KG1 (cell line): ENCODE data around the gene ABCG8.
"Not testable (repeated sequence)": the region's sequence is repeated elsewhere in the genome, so short reads cannot be mapped to it uniquely, and the experiment has no call there.

Source experiments
- DNase-seq: peaks from one replicate; lab custom pipeline; 2025; lab: John Stamatoyannopoulos, UW

Gene ABCG8

DNA sequence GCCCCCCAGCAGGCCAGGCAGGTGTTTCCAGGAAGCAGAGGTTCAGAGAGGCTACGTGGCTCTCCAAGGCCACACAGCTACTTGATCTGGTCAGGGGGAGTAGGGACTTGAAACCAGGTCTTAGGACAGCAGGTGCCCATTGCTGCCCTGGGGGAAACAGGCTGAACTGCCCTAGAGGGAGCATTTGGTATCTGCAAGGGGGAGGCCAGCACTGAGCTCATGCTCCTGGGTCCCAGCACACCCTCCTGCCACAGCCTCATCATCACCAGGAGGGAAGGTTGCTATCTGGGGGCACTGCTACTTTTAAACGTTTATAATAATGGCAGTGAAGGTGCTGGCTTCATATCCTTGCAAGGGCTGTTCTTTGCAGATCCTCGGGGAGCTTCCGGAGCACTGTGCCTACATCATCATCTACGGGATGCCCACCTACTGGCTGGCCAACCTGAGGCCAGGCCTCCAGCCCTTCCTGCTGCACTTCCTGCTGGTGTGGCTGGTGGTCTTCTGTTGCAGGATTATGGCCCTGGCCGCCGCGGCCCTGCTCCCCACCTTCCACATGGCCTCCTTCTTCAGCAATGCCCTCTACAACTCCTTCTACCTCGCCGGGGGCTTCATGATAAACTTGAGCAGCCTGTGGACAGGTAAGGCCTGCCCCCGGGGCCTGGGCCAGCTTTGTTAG lies 36.1 kb downstream of the ABCG8 start:
- DNase-seq: no peak

DNA sequence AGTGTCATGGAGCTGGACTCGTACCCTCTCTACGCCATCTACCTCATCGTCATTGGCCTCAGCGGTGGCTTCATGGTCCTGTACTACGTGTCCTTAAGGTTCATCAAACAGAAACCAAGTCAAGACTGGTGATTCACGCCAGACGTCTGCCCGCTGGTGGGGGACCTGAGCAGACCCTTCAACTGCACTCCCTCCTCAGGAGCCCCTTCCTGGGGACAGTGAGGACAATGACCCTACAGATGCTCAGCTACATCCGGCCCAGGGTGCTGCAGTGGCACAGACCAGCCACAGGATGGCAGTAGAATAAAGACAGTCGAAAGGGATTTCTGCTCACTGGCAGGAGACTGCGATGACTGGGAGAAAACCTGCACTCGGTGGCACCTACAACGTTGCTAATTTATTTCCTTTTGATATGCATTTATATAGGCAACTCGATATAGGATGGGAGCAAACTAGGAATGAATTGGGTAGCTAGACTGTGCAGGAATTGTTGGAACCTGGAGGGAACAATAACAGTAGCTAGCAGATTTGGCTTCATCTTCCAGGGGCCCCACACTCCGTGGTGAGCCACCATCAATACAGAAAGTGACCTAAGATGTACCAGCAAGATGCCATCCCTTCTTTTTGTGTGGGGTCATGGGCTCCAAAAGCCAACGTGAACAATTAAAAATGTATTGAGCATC lies 39.2 kb downstream of the ABCG8 start:
- peak; percentile 24 for DNase-seq

DNA sequence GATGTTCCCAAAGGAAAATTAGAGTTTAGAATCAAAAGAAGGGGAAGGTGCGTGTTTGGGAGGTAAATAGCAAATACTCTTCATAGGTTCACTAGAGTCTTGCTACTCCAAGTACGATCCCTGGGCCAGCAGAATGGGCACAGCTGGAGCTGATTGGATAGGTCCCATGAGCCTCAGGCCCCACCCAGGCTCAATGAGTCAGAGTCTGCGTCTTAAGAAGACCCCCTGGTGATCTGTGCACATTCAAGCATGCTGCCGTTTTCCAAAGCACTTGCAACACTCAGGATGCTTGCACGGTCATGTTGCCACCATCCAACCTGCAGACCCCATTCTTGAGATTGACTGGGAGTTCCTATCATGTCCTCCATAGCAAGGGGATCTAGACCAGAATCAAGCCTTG lies 40.5 kb downstream of the ABCG8 start:
- DNase-seq: no peak

DNA sequence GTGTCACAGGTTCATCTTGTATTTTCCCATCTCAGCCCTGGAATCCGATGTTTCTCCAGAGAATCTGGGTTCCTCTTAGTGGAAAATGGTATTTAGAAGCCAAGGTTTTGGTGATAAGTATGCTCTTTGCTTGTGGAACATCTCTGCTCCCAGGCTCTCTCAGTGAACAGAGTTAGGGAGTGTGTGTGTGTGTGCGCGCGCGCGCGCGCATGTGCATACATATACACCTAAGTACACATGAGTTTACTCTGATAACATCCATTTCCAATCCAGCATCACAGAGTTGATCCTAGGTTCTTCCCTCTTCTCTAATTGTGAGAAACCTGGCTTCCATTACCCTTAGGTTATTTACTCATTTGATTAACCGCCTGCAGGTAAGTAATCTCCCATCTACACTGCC lies 41.7 kb downstream of the ABCG8 start:
- no peak for DNase-seq

DNA sequence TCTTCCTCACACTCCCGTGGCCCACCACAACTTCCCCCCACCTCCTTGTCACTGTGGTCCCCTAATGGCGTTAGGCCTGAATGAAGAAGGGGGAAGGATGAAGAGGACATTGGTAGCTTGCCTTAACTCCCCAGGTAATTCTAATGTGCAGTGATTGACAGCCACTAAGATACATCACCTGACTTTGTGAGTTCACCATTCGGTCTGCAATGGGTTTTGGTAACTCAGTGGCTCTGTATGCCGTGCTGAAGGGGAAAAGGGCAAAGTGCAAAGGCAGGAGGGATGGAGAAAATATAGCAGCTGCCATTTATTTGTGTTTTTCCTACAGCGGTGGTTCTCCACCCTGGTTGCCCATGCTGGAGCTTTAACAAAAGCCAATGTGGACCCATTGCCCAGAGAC lies 42.2 kb downstream of the ABCG8 start:
- no peak for DNase-seq

DNA sequence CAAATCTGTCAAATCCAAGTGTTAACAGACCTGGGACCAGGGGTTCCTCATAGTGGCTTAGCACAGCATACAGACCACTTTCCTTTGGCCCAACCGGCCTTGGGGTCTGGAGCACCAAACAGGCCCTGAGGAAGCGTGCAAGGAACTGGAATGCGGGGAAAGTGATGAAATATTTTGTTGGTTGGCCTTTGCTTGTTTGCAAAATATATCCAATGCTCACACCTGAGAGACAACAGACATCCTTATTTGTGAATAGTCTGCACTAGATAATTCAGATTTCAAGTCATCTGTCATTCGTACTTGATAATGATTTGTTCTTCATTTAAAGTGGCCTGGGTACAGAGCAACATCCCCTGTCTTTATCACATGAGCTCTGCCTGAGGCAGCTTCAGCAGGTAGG lies 43.5 kb downstream of the ABCG8 start:
- no peak for DNase-seq

DNA sequence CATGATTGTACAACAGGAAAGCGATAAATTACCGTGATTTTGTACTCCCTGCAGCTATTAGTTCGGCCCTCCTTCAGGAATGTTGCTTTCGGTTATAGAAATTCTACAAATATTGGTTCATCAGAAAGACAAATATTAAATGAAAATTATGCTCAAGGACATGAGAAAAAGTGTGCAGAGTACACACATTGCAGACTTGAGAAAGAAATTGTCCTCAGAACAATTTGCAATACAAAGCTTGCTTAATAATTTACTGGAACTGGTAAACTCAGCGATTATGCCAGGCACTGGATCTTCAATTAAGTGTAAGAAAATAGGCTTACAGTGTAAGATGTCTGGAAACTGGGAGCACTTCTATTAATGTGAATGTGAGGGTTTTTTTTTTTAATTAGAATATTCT lies 45.9 kb downstream of the ABCG8 start:
- DNase-seq: no peak

DNA sequence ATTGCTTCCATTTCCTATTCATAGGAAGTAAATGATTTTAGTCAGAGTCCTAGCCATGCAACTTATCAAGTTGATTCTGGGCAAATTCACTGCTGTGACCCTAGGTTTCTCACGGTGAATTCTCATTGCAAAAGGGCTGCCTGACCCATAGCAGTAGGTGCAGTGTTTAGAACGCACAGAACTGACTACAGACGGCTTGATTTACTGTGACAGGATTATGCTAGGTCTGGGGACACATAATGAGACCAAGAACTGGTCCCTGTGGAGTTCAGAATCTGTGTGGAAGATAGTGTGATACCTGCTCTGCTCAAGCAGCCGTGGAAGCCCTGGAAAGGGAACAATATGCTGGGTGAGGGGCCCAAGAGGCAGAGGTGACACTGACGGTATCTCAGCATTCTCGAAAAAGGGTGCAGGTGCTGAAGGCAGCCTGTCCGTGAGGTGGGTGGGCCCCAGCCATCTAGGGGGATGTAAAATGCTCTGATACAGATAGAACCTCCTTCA lies 46.4 kb downstream of the ABCG8 start:
- no peak for DNase-seq

DNA sequence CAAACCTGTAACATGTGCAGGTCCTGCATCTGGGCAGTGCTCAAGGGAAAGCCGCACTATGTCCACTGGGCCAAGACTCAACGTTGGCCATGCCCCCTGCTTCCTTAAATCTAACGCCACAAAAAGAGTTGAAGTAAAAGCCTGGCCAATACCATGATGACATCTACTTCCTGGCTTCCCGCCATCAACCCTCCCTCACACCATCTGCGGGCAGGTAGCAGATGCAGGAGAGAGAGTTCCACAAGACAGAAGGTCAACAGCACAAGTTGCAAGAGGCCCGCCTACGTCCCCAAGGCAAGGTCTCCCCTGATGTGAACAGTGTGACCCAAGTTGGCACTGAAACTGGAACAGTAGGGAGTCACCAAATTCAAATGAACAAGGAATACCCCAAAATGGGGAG lies 48.4 kb downstream of the ABCG8 start:
- no peak for DNase-seq

DNA sequence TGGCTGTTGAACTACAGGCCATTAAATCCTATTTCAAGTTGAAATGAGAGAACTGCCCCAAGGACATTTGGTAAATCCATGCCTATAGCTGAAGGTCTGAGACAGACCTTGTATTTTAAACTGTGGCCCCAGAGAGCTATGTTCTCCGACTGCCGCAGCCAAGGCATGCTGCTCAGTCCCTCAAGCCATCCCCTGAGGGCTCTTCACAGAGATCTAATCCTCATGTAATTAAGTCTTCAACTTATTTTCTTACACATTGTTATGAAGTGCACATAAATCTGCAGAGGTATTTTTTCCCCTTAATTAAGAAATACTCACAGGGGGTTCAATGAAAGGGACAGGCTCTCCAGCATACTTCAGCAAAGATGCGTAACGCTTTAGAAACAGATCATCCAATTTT lies 50.6 kb downstream of the ABCG8 start:
- no peak for DNase-seq

DNA sequence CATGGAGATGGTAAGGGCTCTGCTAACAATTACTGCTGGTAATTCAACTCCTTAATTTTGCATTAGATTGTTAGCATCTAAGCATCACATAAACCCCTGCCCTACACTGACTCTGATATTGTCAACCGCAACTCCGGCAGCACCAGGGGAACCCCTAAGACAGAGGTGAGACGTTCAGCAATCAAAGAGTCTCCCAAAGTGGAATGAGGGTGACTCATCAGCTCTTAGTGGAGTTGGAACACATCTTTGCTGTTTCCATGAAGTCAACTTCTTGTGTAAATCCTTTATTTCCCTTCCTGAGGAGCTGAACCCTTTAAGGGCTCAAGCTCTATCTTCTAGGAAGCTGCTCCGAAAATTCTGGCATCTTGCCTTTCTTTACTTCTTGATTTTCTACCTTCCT lies 52.1 kb downstream of the ABCG8 start:
- DNase-seq: no peak

DNA sequence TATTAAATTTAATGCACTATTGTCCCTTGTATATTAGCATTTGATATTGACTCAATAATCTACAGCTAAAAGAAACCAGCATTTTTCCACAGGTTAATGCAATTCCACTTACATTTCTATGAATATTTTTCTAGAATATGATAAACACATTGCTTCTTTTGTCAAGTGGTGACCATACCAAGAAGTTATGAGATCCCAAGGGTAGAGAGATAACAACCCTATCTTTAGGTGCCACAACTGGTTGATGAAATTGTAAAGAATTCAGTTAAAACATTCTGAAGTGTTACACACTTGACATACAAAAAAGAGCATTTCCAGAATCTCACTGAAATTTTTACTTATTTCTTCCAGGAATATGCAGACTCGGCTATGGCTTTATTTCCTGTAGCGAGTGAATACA lies 56.0 kb downstream of the ABCG8 start:
- DNase-seq: no peak

DNA sequence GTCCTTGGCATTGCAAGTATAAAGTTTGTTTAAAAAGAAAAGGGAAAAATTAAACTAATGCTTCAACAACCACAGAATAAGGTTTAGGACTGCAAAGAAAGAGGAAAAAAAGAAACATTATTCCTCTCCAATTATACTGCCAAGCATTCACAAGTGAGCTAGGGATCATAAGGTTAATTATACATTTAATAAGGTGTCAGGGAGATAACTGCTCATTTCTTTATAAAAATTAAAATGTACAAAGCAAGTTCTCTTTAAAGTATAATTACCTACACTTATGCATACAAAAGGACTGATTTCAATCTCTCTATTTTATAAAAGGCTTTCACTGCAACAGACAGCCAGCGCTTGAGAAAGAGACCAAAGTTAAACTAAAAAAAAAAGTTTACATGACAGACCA lies 58.1 kb downstream of the ABCG8 start:
- no peak for DNase-seq

DNA sequence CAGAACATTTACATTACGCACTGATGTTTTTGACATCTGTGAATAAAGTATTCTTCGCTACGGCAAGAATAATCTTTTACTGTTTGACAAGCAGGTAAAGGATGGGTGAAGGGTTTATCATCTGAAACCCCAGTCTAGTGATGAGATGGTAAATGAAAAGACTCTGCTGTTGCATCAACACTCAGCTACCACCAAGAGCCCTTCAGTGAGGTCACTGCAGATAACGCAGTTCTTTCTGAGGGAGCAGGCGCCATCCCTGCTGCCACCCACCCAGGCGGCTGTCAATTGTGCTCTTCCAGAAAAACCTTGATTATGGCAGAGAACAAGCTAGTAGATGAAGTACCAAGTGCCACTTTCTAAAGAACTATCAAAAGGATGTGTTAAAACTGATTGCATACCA lies 58.7 kb downstream of the ABCG8 start:
- no peak for DNase-seq

DNA sequence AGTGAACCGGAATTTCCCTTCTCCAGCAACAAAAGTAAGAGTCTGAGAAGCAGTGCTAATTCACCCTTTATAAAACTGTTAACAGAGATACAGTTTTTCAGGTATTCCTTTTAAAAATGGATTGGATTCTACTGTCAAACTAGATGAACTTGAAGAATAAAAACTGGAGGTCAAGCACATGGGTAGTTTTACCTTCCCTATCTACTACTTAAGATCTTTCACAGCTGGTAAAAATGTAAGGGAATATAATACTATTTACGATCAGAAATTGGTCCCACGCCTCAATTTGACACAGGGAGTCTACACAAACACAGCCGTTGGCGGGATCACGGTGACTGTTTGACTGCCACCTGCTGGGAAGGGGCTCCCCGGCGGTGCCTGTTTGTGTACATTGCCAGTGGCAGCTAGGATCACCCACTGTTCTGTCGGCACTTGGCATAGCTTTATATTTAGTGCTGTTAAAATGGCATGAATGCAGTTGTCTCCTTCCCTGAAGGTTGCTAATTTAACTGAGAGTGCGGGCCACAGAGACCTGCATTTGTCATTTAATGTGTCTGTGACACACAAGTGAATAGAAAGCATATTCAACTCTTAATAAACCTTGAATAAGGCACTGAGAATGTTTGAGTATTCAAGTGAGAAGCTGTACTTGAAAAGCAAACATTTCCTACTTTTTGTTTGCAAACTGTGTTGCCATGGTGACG lies 59.5 kb downstream of the ABCG8 start:
- no peak for DNase-seq

DNA sequence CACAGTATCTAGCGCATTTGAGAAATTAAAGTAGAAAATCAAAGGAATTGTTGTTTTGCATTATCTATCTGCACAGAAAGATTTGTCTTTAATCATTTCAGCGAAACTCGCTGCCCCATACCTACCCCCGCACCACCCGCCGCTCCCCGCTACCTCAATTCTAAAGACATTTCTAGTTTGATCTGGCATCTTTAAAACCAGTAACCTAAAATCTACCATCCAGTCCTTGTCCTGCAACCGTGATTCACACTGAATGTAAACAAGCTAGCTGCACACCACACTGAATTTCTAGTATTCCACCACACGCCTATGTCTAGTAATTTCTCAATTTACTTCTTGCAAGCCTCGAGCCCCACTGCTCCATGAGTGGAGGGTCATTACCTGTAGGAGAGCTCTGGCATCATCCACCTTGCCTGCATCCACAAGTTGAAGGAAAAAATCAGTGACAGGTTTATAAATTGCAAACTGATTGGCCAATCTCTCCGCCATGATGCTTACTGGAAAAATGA lies 60.1 kb downstream of the ABCG8 start:
- no peak for DNase-seq

DNA sequence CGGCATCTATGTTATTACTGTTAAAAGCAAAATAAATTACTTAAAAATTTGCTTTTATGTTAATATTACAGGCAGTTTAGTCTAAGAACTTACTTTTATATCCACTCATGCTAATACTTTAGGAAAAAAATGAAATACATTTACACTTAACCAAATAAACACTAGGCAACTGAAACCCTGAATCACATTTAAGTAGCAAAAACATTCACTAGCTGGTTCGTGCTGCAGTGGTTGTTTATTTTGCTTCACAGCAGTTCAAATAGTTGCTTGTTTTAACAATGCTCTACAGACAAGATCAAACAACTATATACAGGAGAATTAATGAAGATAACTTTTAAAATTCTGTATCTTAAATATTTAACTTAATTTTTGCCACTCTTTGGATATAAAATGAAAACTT lies 60.8 kb downstream of the ABCG8 start:
- no peak for DNase-seq

DNA sequence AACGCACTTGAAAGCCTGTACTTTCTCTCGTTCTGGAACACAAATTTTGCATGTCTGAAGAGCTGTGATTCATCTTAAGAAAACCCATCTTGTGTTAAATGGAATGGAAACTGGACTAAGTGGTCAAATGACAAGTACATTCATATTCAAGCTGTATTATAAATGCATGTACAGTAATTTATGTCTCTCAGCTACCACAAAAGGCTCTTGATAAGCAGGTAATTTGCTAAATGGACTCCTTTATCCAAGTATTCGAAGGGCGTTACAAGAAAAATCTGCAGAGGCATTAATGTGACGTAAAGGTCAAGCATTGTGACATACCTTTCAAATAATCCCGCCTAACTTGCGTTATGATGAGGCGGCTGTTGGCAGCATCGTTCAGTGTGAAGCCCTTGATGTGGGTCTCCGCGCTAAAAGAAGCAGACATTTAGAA lies 66.6 kb downstream of the ABCG8 start:
- no peak for DNase-seq

DNA sequence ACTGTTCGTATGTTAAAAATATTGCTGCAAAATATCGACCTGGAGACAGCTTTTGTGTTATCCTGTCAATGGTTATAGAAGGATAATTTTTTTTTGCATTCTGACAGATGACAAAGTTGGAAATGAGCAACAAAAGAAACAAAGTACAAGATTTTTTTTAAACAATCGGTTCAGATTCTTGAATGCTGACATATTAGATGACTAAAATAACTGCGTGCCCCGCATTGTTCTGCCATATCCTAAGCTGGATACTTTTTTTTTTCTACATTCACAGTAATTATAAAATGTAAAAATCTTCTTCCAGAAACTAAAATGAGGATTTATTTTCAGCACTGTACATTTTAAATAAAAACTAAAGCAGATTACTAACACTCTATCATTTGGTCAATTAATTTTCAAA lies 67.1 kb downstream of the ABCG8 start:
- DNase-seq: no peak

DNA sequence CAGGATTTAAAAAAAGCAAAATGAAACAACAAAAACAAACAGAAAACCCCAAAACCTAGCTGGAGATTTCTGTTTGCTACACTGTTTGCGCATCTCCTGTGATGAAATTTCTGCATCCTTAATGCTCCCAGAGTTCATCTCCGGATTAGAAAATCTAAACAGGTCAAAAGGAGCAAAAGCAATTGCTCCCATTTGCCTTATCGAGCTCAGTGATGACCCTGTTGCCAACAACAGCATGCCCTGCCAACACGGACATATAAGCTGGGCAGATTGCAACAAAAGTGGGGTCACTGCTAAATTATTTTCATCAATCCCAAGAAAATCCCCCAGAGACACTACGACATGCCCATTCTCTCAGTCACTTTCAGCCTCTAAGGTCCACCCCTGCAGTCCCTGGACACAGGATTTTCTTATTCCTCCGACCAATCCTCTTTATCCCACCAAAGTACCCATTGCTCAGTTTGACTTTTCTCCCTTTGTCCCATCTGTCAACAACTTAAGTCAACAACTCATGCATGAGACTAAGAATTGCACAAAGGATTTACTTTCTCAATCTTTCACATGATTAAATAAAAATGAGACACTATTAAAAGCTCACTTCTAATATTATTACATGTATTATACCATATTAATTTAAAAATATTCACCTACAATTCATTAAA lies 67.8 kb downstream of the ABCG8 start:
- no peak for DNase-seq

DNA sequence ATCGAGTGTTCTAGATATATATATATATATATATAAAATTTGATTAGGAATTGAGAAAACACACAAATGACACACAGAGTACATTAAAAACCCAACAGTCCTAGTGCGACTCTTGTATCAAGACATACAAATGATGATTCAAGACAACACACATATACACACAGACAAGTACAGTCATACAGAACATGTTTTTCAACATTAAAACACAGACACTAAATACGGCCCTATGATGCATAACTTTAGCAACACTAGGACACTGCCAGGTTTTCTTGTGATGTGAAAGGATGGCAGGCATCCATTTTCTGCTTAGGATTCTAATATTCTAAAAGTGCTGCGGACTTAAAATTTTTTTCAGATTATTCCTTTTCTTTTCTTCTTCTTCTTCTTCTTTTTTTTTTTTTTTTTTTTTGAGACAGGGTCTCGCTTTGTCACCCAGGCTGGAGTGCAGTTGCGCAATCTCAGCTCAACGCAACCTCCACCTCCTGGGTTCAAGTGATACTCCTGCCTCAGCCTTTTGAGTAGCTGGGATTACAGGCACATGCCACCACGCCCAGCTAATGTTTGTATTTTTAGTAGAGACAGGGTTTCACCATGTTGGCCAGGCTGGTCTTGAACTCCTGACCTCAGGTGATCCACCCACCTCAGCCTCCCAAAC lies 72.5 kb downstream of the ABCG8 start:
- not testable (repeated sequence) for DNase-seq

DNA sequence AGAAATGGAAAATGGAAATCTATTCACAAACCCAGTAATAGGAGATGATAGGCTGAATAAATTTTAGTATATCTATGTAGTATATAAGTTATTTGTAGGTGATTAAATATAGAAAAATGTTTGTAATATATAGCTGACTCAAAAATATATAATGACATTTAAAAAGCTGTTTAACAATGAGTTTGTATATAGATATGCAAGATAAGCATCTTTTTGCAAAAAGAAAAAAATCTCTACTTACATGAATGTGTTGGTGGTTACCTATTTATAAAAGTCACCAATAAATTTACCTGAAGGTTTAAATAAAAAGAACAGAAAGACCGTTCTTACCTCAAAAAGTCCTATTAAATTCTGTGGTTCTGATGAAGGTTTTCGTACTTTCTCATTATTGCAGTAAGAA lies 85.7 kb downstream of the ABCG8 start:
- no peak for DNase-seq
